ENCODE results near the gene ALG12. TPM values are rescaled to one million over a fixed set of nuclear protein-coding genes. Genes with fewer than 3 reads are reported as not detected.

Gene ALG12
- polyA plus RNA-seq, 4 donors = 28.1 to 44.4 (median 30.4) TPM

GRCh38 chr22:49958366-49958921, 40.2 kb upstream of the ALG12 start:
- no peak for DNase-seq (ENCODE audit: low read depth in 4 of 4, low spot score in 3 of 4)

- no peak for DNase-seq (ENCODE audit: low read depth in 4 of 4, low spot score in 3 of 4)
Observed at GRCh38 chr22:49957826-49958365, 39.7 kb upstream of the ALG12 start.

DNA sequence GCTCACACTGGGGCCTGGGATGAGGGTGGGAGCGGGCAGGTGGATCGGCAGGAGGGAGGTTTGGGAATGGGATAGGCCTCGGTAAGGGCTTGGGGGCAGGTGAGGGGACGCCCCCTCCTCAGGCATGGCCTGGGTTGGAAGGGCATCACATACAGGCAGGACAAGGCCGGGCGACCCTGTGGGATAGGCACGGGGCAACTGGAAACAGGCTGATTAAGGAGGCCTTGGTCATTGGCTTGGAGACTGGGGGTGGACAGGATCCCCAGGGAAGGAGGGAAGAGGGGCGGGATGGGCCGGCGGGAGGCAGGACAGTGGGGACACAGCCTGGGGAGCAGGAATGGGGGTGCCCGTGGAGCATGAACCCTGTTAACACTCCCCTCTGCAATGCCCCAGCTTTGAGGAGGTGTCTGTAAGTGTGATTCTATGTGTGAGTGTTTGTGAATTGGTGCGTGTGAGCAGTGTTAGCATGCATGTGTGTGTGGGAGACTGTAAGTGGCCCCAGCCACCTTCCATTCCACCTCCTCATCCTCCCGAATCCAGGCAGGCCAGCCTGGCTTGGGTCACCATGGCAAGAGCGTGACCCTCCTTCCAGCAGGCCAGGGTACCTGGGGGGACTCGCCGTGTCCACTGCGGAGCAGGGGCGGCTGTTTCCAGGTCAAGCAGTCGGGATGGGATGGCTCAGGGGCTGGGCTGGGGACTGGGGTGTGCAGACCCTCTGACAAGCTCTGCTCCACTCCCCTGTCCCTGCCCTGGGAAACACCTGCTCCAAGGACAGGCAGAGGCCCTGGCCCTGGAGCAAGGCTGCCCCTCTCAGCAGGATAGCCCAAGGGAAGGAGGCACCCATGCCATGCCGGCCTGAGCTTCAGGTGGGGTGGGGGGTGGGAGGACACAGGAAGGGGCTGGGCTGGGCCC, 38.9 kb upstream of the ALG12 start:
- DNase-seq (ENCODE audit: low read depth in 4 of 4, low spot score in 3 of 4) = no peak

DNA sequence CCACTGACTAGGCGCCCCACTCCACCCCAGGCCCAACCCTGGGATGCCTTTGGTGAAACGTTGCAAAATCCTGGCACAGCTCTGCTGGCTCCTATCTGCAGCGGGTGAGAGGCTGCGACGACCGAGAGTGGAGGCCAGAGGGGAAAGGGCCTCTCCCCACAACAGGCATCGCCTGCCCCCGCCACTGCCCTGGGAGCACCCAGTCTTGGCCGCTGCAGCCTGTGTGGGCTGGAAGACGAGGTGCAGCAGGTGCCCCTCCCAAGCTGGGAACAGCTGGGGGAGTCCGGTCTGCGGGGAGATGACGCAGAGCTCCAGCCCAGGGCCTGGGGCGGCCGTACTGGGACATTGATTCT, 38.2 kb upstream of the ALG12 start:
- DNase-seq (ENCODE audit: low read depth in 4 of 4, low spot score in 3 of 4) = no peak

DNA sequence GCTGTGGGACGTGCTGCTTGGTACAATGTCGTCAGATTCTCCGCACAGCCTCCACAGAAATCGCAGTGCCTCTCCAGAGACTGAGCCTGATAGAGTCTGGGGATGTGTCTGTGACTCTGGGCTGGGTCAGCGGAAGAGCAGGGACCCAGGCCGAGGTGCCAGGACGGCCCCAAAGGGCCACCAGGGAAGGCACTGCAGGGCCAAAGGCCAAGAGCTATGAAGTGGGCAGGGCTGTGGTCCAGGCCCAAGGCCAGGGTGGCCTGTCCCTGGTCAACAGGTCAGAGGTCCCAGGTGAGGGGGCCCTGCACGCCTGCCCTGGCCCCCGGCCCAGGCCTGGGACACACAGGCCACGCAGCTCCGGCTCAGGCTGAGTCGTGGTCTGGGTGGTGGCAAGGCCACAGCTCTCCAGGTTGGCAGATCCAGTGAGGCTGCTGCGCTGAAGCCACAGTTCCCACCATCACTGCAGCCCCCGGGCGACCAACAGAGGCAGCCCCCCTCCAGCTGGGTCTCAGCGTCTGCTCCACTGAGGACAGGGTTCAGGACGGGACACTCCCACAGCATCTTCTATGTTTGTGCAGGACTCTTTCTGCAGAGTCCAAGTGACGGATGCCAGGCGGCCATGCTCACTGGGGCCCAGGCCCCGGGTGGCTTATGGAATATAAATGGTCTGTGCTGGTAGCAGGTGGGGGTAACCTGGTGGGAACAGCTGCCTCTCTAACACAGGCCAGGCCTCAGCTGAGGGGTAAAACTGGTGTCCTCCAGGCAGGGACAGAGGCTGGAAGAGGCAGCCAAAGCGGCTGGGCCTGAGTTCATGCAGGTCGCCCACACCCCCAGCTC, 37.6 kb upstream of the ALG12 start:
- no peak for DNase-seq (ENCODE audit: low read depth in 4 of 4, low spot score in 3 of 4)

DNA sequence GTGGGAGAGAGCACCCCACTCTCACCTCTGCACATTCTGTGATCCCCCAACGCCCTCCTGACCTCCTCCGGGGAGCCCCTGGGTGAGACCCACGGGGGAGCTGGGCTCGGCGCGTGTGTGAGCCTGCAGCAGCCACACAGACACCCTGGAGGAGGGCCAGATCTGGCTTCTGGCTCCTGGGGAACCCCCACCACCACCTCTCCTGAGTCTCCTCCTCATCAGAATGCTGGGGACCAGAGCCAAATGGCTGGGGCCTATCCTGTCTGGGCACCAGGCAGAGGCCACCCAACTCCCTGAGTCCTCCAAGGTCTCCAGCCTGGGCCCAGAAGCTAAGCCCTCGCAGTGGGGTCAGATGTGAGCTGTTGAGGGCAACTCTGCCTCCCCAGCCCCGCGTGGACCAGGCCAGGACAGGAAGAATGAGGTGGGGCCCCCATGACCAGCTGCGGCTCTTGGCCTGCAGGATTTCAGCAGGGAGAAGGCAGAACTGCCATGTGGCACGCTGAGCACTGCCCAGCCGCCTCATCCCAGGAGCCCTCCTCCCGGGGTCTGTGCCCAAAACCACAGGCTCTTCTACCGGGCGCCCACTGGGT, 36.8 kb upstream of the ALG12 start:
- DNase-seq (ENCODE audit: low read depth in 4 of 4, low spot score in 3 of 4) = no peak

DNA sequence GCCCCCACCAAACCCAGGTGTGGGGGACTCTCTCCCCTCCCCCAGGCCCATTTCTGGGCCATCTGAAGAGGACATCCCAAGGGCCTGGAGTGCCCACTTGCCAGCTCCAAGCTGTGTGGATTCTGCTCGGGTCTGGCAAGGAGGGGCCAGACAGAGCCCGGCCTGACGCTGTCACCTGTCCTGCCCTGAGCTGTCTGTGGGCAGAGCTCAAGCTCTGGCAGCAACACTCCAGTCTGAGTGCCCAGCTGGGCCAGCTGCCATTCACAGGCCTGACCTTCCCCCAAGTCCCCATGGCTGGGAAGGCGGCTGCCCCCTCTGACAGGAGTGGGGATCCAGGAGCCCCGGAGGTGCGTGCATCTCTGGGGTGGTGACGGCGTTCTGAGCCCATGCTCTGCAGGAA, 36.1 kb upstream of the ALG12 start:
- no peak for DNase-seq (ENCODE audit: low read depth in 4 of 4, low spot score in 3 of 4)

DNA sequence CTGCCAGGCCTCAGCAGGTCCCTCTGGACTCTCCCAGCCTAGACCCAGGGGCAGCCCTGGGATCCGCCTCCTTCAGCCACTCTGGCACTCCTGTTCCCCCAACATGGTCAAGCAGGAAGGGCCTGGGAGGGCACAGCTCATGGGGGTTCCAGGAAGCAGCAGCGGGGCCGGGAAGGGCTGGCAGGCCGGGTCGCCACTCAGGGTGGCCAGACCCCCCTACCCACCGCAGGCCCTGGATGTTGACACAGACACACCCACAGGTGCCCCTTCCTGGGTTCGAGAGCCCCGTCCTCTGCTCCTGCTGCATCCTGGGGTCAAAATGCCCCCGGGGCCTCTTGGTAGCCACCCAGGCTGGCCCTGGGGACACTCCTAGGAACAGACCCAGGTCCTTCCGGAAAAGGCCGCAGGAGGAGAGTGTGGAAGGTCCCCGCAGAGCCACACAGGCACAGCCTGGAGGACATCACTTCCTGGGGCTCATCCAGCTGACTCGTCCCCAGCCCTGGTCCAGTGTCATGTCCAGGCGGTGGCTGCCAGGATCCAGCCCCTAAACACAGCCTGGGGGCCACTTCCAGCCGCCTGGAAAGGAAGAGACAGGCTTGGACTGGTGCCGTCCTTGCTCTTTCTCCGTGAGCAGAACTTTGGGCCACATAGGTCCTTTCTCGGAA, 35.6 kb upstream of the ALG12 start:
- DNase-seq (ENCODE audit: low read depth in 4 of 4, low spot score in 3 of 4) = no peak

DNA sequence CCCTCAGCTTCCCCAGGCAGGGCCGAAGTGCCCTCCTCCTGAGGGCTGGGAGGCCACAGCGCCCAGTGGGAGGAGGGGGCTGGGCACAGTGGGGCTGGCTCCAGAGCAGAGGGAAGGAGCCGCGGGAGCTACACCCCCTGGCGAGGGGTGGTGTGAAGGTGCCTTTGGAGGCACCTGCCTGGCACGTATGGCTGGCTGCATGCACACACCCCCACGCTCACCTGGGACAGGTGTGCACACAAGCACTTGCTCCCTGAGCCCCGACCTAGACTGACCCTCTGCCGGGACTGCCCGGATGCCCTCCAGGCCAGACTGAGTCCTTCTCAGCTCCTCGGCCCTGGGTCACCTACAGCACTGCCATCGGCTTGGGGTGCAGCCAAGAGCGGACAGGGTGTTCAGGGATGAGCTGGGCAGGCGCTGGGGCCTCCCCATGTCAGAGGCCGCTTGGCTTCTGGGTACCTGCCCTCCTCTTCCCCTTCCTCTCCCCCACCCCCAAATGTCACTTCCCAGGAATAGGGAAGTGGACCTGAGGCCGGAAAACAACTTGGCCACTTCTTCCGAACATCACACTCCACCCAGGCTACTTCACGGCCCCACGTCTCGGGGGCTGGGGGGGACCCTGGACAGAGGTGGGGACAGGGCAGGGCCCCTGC, 34.9 kb upstream of the ALG12 start:
- no peak for DNase-seq (ENCODE audit: low read depth in 4 of 4, low spot score in 3 of 4)

DNA sequence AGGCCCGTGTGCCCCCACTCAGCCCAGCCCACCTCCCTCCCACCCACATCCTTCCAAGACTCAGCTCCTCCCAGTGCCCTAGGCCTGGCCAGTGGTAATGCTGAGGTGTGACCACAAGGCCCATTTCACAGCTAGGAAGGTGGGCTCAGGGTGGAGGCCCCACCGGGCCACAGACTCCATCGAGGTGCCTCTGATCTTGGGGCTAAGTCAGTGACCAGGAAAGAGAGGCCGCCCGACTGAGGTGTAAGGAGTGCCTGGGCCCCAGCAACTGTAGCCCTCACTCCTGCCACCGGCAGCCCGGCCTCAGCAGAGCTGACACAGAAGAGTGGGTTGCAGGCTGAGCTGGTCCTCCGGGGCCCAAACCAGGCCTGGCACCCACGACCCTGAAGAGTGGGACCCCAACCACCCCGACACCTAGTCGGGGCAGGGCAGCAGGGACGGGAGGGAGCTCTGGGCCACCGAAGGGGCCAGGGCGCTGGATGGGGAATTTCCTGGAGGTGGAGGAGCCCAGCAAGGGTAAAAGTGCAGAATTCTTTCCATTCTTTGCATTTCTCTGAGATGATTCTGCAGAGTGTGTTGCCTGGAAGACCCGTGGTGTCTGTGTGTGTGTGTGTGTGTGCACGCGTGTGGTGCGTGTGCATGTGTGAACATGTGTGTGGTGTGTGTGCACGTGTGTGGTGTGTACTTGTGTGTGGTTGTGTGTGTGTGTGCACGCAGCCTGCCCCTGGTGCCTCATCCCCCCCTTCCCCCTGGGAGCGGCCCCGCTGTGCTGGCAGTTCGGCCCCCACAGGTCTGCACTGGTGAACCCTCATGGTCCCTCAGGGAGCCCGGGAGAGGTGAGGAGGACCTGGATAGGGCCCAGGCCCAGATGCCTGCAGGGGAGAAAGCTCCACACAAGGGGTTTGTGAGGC, 34.0 kb upstream of the ALG12 start:
- no peak for DNase-seq (ENCODE audit: low read depth in 4 of 4, low spot score in 3 of 4)

GRCh38 chr22:49951678-49951985, 33.4 kb upstream of the ALG12 start:
- DNase-seq (ENCODE audit: low read depth in 4 of 4, low spot score in 3 of 4) = no peak

DNA sequence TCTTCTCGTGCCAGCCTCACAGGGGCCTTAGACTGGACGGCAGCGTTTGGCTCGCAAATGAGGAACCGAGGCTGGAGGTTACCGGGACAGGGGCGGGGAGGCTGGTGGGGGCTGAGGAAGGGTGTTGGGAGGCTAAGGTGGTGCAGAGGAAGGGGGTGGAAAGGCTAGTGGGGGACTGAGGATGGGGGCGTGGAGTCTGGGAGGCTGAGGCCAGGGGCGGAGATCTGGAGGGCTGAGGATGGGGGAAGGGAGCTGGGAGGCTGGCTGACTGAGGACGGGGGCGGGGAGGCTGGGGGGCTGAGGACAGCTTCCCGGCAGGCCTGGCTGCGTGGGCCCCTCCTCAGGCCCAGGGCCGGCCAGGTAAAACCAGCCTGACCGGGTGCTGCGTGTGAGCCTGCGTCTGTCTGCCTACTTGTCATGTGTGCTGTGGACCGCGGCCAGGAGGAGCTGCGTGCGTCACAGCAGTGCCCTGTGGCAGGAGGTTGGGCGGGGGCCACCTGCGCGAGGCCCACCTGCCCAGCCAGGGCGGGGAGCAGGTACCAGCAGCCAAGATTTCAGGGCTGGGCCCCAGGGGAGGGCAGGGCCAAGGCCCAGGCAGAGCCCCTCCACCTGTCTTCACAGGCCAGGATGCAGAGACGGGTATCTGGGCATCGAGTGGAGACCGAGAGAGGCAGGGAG, 32.9 kb upstream of the ALG12 start:
- peak in 1 of 4 donors; percentile 64 for DNase-seq (ENCODE audit: low read depth in 4 of 4, low spot score in 3 of 4)

DNA sequence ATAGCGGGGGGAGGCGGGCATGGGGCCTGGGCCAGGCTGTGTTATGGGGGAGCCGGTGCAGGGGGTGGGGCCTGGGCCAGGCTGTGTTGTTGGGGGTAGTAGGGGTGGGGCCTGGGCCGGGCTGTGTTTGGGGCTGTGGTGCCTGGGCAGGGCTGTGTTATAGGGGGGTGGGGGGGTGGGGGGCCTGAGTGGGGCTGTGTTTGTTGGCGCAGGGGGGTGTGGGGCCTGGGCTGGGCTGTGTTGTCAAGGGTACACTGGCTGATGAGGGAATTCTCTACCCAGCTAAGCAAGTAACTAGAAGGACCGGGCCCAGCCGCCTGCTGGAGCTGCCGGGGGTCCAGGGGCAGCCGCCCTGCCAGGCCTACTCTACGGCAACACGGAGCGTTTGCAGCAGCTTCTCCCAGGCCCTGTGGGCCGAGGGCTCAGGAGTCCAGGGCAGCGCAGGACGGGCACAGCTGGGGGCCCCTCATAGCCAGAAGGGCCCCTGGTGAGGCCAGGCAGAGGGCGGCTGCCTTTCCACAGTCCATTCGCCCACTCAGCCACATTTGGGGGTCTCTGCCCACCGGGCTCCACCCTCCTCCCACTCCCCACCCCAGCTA, 32.3 kb upstream of the ALG12 start:
- no peak for DNase-seq (ENCODE audit: low read depth in 4 of 4, low spot score in 3 of 4)

DNA sequence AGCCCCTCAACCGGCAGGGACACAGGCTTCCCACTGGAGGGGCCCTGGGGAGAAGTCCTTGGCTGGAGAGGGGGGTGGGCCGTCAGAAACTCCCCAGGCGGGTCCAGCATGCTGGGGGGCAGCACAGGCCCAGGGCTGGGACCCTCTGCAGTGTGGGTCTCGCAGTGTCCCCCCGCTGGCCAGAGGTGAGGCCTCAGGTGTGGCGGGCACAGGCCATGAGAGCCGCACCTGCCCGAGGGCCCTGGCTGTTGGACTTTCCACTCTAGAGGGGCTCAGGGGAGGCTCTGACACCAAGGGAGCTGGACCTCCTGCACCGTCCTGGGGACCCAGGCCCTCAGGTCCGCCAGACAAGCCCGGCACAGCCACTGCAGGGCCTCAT, 31.7 kb upstream of the ALG12 start:
- no peak for DNase-seq (ENCODE audit: low read depth in 4 of 4, low spot score in 3 of 4)

DNA sequence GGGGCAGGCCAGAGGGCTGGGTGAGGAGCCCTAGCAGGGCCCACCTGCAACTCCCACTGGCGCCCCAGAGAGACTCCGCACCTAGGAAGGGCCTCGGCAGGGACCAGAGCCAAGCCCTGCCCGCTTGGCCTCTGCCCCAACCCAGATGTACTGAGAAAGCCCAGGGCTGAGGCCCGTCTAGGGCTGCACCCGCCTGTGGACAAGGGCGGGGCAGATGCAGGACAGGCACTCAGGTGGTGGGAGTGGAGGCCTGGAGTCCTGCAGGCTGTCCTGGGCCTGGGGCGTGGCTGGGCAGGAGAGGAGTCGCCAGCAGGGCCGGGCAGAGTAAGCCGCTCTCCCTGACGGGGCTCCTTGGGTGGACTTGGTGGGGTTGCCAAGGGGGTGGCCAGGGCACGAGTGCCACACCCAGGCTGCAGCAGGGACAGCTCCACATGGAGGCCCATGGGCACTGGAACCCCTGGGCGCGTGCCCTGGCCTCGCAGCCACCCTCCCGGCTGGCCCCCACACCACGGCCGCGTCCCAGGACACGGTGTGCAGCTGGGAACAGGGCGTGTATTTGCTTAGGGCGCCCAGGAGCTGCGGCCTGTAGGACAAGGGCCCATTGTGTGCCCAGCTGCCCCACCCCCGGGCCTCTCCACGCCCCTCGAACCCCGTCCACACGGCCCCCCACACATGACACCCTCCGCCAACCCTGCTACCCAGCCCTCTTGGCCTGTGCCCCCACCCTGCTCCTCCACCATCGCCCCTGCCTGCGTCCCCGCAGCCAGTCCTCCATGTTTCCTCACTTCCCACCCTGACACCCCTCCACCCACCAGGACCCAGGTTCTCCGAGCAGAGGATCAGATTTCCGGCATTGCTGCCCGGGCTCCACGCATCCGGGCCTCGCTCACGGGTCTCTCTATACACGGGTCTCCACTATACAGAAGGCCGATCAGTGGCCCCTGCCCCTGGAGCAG, 31.0 kb upstream of the ALG12 start:
- DNase-seq (ENCODE audit: low read depth in 4 of 4, low spot score in 3 of 4) = no peak

DNA sequence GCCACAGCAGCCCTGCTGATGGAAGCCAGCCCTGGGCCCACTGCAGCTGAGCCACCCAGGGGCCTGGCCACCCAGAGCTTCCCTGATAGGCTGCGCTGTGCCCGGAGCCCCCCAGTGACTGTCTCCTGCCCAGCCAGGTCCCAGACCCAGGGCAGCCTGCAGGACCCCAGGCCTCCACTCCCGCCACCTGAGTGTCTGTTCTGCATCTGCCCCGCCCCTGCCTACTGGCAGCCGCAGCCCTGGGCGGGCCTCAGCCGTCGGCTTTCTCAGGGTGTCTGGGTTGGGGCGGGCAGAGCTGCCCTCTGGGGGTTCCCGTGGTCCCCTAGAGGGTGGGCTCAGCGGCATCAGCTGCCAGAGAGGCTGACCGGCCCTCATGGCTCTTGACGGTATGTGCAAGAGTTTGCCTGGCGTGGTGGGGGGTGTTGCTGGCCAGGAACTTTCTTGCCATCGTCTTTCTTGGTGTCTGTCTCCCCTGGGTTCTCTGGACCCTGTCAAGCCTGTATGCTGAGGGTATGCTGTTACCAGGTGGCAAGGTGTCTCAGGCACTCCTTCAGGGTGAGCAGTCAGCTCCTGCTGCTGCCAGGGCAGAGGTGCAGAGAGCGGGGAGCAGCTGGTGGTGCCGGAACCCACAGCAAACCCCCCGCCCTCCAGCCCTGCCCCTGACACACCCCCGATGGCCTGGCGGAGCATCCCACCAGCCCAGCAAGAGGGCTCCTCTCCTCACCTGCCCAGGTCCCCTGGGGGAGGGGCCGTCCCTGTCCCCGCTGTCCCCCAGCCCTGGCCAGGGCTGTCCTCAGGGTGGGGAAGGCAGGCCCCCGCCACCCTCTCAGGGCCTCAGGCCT, 30.1 kb upstream of the ALG12 start:
- DNase-seq (ENCODE audit: low read depth in 4 of 4, low spot score in 3 of 4) = no peak
